Pons (tissue), 1 donor: ENCODE measurements around the gene SH3BP1.
"Not testable (repeated sequence)": the region's sequence is repeated elsewhere in the genome, so short reads cannot be mapped to it uniquely, and the experiment has no call there.

Source experiments
- DNase-seq: peaks from one replicate; pipeline ENCODE4 v3.0.0-alpha.2; 2016; ENCODE audit warnings: low spot score

The SH3BP1 gene

GRCh38 chr22:37679670-37680069, 40.2 kb downstream of the SH3BP1 start:
- DNase-seq: no peak

- DNase-seq: no peak
These were observed 40.9 kb downstream of the SH3BP1 start for GRCh38 chr22:37680191-37680851.

GRCh38 chr22:37681001-37681424, 41.5 kb downstream of the SH3BP1 start:
- DNase-seq: no peak

- peak; percentile 66 for DNase-seq
These were observed 42.1 kb downstream of the SH3BP1 start for GRCh38 chr22:37681556-37682049.

- DNase-seq: no peak
These were observed 45.5 kb downstream of the SH3BP1 start for GRCh38 chr22:37684803-37685615.

- DNase-seq: peak; percentile 86
These were observed 46.8 kb downstream of the SH3BP1 start, which contains the start of gene NOL12 for GRCh38 chr22:37686002-37686982. Gene NOL12, plus strand, starts transcription at chr22:37686343. Its CDS starts 50 bp downstream, at chr22:37686393.

- DNase-seq: no peak
These were observed 50.9 kb downstream of the SH3BP1 start for GRCh38 chr22:37690407-37690806.

- DNase-seq: no peak
These were observed 51.5 kb downstream of the SH3BP1 start for GRCh38 chr22:37690901-37691504.

GRCh38 chr22:37692627-37693285, 53.3 kb downstream of the SH3BP1 start:
- DNase-seq: no peak

- DNase-seq: not testable (repeated sequence)
These were observed 54.7 kb downstream of the SH3BP1 start for GRCh38 chr22:37694131-37694530.

- DNase-seq: not testable (repeated sequence)
These were observed 56.8 kb downstream of the SH3BP1 start for GRCh38 chr22:37696260-37696656.

GRCh38 chr22:37696657-37697537, 57.4 kb downstream of the SH3BP1 start, which contains the start of gene TRIOBP:
Gene TRIOBP, plus strand, starts transcription at chr22:37697048. Its CDS starts 4,318 bp downstream, at chr22:37701366.
- peak; percentile 67 for DNase-seq

GRCh38 chr22:37697538-37697835, 58.0 kb downstream of the SH3BP1 start:
- no peak for DNase-seq

- DNase-seq: peak; percentile 78
These were observed 61.8 kb downstream of the SH3BP1 start for GRCh38 chr22:37701141-37701786.

- no peak for DNase-seq
These were observed 64.4 kb downstream of the SH3BP1 start for GRCh38 chr22:37703906-37704305.

- no peak for DNase-seq
These were observed 65.2 kb downstream of the SH3BP1 start for GRCh38 chr22:37704645-37705044.

- no peak for DNase-seq
These were observed 65.7 kb downstream of the SH3BP1 start for GRCh38 chr22:37705205-37705604.
